ENCODE measurements around the gene FN3K. TPM values are rescaled to one million over a fixed set of nuclear protein-coding genes. Genes with fewer than 3 reads are reported as not detected.

FN3K gene
- total and polyA plus RNA-seq, 2 of the 13 experiments (the other 11 are each of a cell fraction or from before 2014, with no cell fraction given): 3.5 to 12.2 TPM

DNA sequence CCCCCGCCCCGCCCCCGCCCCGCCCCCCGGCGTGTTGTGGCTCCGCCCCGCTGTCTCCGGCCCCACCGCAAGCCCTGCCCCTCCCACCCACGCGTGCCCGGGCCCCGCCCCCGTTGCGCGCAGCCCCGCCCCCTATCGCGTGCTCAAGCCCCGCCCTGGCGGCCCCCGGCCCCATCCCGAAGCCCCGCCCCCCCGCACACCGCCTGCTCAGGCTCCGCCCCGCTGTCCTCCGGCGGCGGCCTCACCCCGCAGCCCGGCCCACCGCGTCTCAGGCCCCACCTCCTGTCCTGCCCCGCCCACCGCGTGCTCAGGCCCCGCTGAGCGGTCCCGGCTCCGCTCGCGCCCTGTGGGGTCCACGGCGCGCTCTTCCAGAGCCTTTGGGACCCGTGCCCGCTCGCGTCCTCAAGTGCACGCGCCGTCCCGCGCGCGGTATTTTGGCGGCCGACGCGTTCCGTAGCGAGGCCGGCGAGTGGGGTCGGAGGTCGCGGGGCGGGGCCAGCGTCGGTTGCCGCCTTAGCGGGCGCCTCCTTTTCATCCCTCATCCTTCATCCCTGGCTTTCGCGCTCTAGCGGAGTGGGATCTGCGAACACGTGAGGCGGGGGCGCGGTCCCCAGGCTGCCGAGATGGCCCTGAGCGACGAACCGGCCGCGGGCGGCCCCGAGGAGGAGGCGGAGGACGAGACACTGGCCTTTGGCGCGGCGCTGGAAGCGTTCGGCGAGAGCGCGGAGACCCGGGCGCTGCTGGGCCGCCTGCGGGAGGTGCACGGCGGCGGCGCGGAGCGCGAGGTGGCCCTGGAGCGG lies 16.4 kb downstream of the FN3K start, which contains the start of gene TBCD (continued):
- TF ChIP-seq TBX2 (CRISPR knock-in tag; IDR thresholded peaks at IDR 0.05; ENCODE audit: borderline replicate concordance) (peak; percentile 94), AKAP8 (CRISPR knock-in tag; IDR thresholded peaks at IDR 0.05) (peak; percentile 99), SETDB1 (CRISPR knock-in tag; IDR thresholded peaks at IDR 0.05; ENCODE audit: borderline replicate concordance) (no peak), NFAT5 (CRISPR knock-in tag; IDR thresholded peaks at IDR 0.05) (peak; percentile 77; the same call in 1 of the 2 replicates), HMG20B (CRISPR knock-in tag; conservative IDR thresholded peaks at IDR 0.05) (peak; percentile 71; the same call in 1 of the 2 replicates), ZNF605 (CRISPR knock-in tag; IDR thresholded peaks at IDR 0.05) (peak; percentile 92), NR2C2 (CRISPR knock-in tag; IDR thresholded peaks at IDR 0.05; ENCODE audit: borderline replicate concordance) (peak; percentile 100), MIER3 (CRISPR knock-in tag; IDR thresholded peaks at IDR 0.05; ENCODE audit: borderline replicate concordance) (0 out of 2 replicates have a peak, but pooled peaks have one; percentile 33), HNF1B (CRISPR knock-in tag; IDR thresholded peaks at IDR 0.05) (peak; percentile 90), KDM2A (CRISPR knock-in tag; IDR thresholded peaks at IDR 0.05; ENCODE audit: borderline replicate concordance, low read depth) (peak; percentile 100)
- TF ChIP-seq, protein P1, sequence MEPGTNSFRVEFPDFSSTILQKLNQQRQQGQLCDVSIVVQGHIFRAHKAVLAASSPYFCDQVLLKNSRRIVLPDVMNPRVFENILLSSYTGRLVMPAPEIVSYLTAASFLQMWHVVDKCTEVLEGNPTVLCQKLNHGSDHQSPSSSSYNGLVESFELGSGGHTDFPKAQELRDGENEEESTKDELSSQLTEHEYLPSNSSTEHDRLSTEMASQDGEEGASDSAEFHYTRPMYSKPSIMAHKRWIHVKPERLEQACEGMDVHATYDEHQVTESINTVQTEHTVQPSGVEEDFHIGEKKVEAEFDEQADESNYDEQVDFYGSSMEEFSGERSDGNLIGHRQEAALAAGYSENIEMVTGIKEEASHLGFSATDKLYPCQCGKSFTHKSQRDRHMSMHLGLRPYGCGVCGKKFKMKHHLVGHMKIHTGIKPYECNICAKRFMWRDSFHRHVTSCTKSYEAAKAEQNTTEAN (CRISPR knock-in tag; conservative IDR thresholded peaks at IDR 0.05): no peak; the same call in 1 of the 2 replicates
- TF ChIP-seq, protein P2, sequence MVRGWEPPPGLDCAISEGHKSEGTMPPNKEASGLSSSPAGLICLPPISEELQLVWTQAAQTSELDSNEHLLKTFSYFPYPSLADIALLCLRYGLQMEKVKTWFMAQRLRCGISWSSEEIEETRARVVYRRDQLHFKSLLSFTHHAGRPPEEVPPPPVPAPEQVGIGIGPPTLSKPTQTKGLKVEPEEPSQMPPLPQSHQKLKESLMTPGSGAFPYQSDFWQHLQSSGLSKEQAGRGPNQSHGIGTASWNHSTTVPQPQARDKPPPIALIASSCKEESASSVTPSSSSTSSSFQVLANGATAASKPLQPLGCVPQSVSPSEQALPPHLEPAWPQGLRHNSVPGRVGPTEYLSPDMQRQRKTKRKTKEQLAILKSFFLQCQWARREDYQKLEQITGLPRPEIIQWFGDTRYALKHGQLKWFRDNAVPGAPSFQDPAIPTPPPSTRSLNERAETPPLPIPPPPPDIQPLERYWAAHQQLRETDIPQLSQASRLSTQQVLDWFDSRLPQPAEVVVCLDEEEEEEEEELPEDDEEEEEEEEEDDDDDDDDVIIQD (CRISPR knock-in tag; IDR thresholded peaks at IDR 0.05; ENCODE audit: low read depth): 0 out of 2 replicates have a peak, but pooled peaks have one; percentile 52
- TF ChIP-seq, protein P3, sequence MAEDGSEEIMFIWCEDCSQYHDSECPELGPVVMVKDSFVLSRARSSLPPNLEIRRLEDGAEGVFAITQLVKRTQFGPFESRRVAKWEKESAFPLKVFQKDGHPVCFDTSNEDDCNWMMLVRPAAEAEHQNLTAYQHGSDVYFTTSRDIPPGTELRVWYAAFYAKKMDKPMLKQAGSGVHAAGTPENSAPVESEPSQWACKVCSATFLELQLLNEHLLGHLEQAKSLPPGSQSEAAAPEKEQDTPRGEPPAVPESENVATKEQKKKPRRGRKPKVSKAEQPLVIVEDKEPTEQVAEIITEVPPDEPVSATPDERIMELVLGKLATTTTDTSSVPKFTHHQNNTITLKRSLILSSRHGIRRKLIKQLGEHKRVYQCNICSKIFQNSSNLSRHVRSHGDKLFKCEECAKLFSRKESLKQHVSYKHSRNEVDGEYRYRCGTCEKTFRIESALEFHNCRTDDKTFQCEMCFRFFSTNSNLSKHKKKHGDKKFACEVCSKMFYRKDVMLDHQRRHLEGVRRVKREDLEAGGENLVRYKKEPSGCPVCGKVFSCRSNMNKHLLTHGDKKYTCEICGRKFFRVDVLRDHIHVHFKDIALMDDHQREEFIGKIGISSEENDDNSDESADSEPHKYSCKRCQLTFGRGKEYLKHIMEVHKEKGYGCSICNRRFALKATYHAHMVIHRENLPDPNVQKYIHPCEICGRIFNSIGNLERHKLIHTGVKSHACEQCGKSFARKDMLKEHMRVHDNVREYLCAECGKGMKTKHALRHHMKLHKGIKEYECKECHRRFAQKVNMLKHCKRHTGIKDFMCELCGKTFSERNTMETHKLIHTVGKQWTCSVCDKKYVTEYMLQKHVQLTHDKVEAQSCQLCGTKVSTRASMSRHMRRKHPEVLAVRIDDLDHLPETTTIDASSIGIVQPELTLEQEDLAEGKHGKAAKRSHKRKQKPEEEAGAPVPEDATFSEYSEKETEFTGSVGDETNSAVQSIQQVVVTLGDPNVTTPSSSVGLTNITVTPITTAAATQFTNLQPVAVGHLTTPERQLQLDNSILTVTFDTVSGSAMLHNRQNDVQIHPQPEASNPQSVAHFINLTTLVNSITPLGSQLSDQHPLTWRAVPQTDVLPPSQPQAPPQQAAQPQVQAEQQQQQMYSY (CRISPR knock-in tag; IDR thresholded peaks at IDR 0.05): no peak
